T-cell (primary cell): ENCODE measurements around the gene IFIT2. TPM values are rescaled to one million over a fixed set of nuclear protein-coding genes. Genes with fewer than 3 reads are reported as not detected.

Experiments used
- ATAC-seq, 4 experiments: fragments of 200-7000 bp in 3 of 4; fragments of 150-1000 bp in 1 of 4; cut with Tn5 transposase; replicated peaks in 1 of 4; 1 replicate in 3 of 4; 2 replicates in 1 of 4; pipeline ENCODE4 v1.10.0; 2021; ENCODE audit warnings: moderate library complexity in 3 of 4, mild to moderate bottlenecking in 2 of 4, moderate number of reproducible peaks in 1 of 4
- CTCF ChIA-PET, 2 donors: fragments of 300-600 bp; sonication (Branson Sonifier 250); formaldehyde crosslinking; loops; one replicate each; lab custom pipeline; 2022; ENCODE audit warnings: antibody characterized with exemption in 2 of 2; lab: Charles Lee
- POLR2A ChIA-PET, 2 donors: fragments of 300-600 bp; sonication (Branson Sonifier 250); formaldehyde crosslinking; loops; one replicate each; lab custom pipeline; 2022; ENCODE audit warnings: antibody characterized with exemption in 2 of 2; lab: Charles Lee
- DNase-seq, 35 experiments: peaks; one replicate each; pipeline versions ENCODE4 v3.0.0 to v3.0.0-alpha.2; 2013 to 2023
- H3K27ac ChIP-seq: one replicate; pipeline ENCODE4 v1.5.1; 2013; ENCODE audit warnings: low read length
- H3K27me3 ChIP-seq, 2 experiments: replicated peaks in 1 of 2; 1 replicate in 1 of 2; 2 replicates in 1 of 2; pipeline versions ENCODE4 v1.6.1 to v1.7.0; 2013; ENCODE audit warnings: low read length in 1 of 2, mixed read lengths in 1 of 2; ENCODE audit not compliant: control insufficient read depth in 2 of 2, insufficient read depth in 2 of 2; ENCODE audit errors: extremely low read depth in 1 of 2
- H3K36me3 ChIP-seq, 2 donors: 1 replicate in 1 of 2; 2 replicates in 1 of 2; pipeline versions ENCODE4 v1.6.1 to v1.7.0; 2013; ENCODE audit warnings: low read length in 1 of 2; ENCODE audit not compliant: control insufficient read depth in 2 of 2, insufficient read depth in 1 of 2; ENCODE audit errors: extremely low read depth in 1 of 2
- H3K4me1 ChIP-seq, 2 experiments: 1 replicate in 1 of 2; 2 replicates in 1 of 2; pipeline versions ENCODE4 v1.6.1 to v1.7.0; 2013; ENCODE audit warnings: low read length in 2 of 2, mixed read lengths in 1 of 2; ENCODE audit not compliant: insufficient read depth in 2 of 2, control insufficient read depth in 1 of 2; ENCODE audit errors: extremely low read depth in 1 of 2
- H3K4me3 ChIP-seq, 2 donors: 1 replicate in 1 of 2; 2 replicates in 1 of 2; pipeline versions ENCODE4 v1.5.1 to v1.7.0; 2013; ENCODE audit warnings: mild to moderate bottlenecking in 2 of 2, low read length in 1 of 2, moderate library complexity in 1 of 2; ENCODE audit not compliant: control insufficient read depth in 1 of 2; ENCODE audit errors: extremely low read depth in 1 of 2
- H3K9me3 ChIP-seq: 2 replicates; pipeline ENCODE4 v1.7.0; 2013
- H3K27ac Mint-ChIP-seq, 2 donors: one replicate each; pipeline ENCODE4 v1.8.0; 2020 to 2021; ENCODE audit warnings: mild to moderate bottlenecking in 2 of 2, mixed read lengths in 2 of 2
- H3K27me3 Mint-ChIP-seq, 2 donors: one replicate each; pipeline ENCODE4 v1.8.0; 2021 to 2022; ENCODE audit warnings: mixed read lengths in 2 of 2
- H3K36me3 Mint-ChIP-seq: one replicate; pipeline ENCODE4 v1.8.0; 2021; ENCODE audit warnings: mixed read lengths
- H3K4me1 Mint-ChIP-seq, 3 donors: one replicate each; pipeline ENCODE4 v1.8.0; 2020 to 2022; ENCODE audit warnings: mixed read lengths in 3 of 3, mild to moderate bottlenecking in 1 of 3
- H3K4me3 Mint-ChIP-seq, 3 donors: one replicate each; pipeline ENCODE4 v1.8.0; 2020 to 2022; ENCODE audit warnings: mild to moderate bottlenecking in 3 of 3, mixed read lengths in 3 of 3, moderate library complexity in 3 of 3
- H3K9me3 Mint-ChIP-seq, 3 donors: one replicate each; pipeline ENCODE4 v1.8.0; 2020 to 2022; ENCODE audit warnings: mixed read lengths in 3 of 3
- WGBS: methylation state at CpG from one replicate; pipeline ENCODE4 v1.1.5; 2013; ENCODE audit warnings: missing lambda C conversion rate; ENCODE audit not compliant: insufficient coverage; 5-methylcytosine and 5-hydroxymethylcytosine counted together
- total RNA-seq, 35 experiments: library from RNA in 6 of 35; stranded (reverse) in 6 of 35; fragments of 120-200 nt in 1 of 35; gene quantifications; one replicate each; pipeline versions ENCODE4 v1.2.1 to v1.2.4 and lab custom pipeline; 2013 to 2026

Gene IFIT2
- total RNA-seq, 5 donors from 2014 or later (not counting 1 experiment from before 2014, with no cell fraction given) = 6.4 to 13.9 (median 6.8) TPM

DNA sequence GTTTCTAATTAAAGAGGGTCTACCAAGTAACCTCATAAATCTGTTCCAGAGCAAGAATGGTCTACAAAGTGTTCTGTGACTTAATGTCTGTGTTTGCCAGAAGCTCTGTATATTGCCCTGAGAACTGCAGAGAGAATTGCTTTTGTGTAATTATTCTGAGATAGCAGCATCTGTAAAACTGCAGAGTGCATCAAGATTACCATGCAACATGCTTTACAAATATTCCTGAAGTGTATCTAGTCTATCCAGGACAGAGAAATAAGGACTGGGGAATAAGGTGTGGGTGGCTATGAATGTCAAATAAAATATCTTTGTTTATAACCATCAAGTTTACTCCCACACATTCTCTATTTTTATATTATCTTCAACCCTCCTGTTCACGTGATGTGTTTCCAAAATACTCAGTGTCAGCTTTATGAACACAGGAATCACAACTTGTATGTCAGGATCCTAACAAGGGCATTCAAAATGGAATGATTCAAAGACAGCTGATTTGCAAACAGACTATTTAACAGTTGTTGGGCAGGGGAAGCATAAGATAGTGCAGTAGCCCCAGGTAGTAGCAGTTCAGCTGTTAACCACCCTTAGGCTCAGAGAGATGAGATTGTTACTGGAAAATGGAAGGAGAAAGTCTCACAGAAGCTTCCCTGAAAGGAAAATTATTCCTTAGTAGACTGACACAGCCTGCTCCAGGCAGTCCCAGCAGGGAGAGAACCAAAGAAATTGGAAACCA lies 35.0 kb upstream of the IFIT2 start:
- ATAC-seq = no peak
- CTCF ChIA-PET = no interaction called here
- H3K4me3 ChIP-seq = no peak overlapping the region
- POLR2A ChIA-PET = no interaction called here
- H3K27ac Mint-ChIP-seq = no peak overlapping the region
- no peaks in the 10 kb centered on the region for H3K9me3 Mint-ChIP-seq
- no peaks in the 10 kb centered on the region for H3K4me1 Mint-ChIP-seq
- H3K27me3 ChIP-seq = peaks cover 0 to 4% of the 10 kb centered on the region in 2 experiments
- no peaks in the 10 kb centered on the region for H3K27me3 Mint-ChIP-seq
- no peaks in the 10 kb centered on the region for H3K9me3 ChIP-seq
- H3K4me1 ChIP-seq = no peaks in the 10 kb centered on the region
- H3K36me3 Mint-ChIP-seq = no peaks in the 10 kb centered on the region
- no peak overlapping the region for H3K27ac ChIP-seq
- 40% methylated on average over 1 of the region's 1 CpG for WGBS
- H3K4me3 Mint-ChIP-seq = no peak overlapping the region
- no peak for DNase-seq
- no peaks in the 10 kb centered on the region for H3K36me3 ChIP-seq

DNA sequence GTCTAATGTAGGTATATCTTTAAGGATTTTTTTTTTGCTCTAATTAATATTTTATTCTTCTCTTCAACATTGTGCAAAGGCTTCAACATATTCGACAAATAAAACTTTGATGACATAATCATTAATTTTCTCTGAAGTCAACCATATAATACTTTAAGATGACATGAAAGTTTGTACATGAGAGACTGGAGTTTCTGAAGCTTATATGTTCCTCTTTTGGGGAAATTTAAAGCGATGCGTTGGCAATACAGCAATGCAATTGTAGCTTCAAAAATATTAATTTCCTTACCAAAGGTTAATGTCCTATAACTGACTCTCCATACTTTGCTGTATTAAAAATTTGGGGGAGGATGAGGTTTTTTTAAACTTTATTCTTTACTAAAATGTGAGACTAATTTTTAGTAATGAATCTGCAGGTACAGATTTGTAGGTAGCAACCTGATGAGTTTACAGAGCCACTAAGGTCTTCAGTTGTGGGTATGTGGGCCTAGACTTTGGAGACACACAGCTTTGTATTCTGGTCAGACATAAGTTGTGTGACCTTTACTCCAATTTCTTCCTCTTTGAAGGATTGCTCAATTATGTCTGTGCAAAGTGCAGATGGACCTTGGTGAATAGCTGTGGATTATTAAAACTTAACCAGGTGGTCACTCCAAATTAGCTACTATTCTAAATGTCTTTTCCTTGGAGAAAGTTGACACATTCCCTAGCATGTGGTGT lies 32.3 kb upstream of the IFIT2 start:
- Histone ChIP-seq H3K4me3 (no peak overlapping the region), H3K4me1 (no peaks in the 10 kb centered on the region), H3K27ac (no peak overlapping the region), H3K27me3 (peaks cover 0 to 3% of the 10 kb centered on the region in 2 experiments), H3K9me3 (no peaks in the 10 kb centered on the region), H3K36me3 (no peaks in the 10 kb centered on the region)
- Mint-ChIP-seq H3K4me1 (no peaks in the 10 kb centered on the region), H3K27me3 (peaks cover 0 to 3% of the 10 kb centered on the region in 2 donors), H3K4me3 (no peak overlapping the region), H3K27ac (no peak overlapping the region), H3K36me3 (no peaks in the 10 kb centered on the region), H3K9me3 (no peaks in the 10 kb centered on the region)
- WGBS = no CpG with 5 or more reads among the region's 3 CpGs
- ChIA-PET CTCF (interaction anchor here (0.5 to 0.9 kb wide), 2 partner anchors 8 to 20 kb away, joined by 3 read pairs; no protein-coding TSS in a partner anchor), POLR2A (no interaction called here)
- no peak for ATAC-seq
- DNase-seq = no peak

GRCh38 chr10:89270153-89270483 lies 31.7 kb upstream of the IFIT2 start:
- Mint-ChIP-seq H3K4me1 (no peaks in the 10 kb centered on the region), H3K4me3 (no peak overlapping the region), H3K27me3 (peaks cover 0 to 3% of the 10 kb centered on the region in 2 donors), H3K36me3 (no peaks in the 10 kb centered on the region), H3K27ac (no peak overlapping the region), H3K9me3 (no peaks in the 10 kb centered on the region)
- Histone ChIP-seq H3K27ac (no peak overlapping the region), H3K4me3 (no peak overlapping the region), H3K36me3 (no peaks in the 10 kb centered on the region), H3K27me3 (no peaks in the 10 kb centered on the region), H3K9me3 (no peaks in the 10 kb centered on the region), H3K4me1 (no peaks in the 10 kb centered on the region)
- DNase-seq (no peak), ATAC-seq (no peak)
- POLR2A ChIA-PET = no interaction called here
- CTCF ChIA-PET = interaction anchor here in 1 of 2 donors (0.9 kb wide), 1 partner anchor 9 kb away, joined by 3 read pairs; no protein-coding TSS in a partner anchor

DNA sequence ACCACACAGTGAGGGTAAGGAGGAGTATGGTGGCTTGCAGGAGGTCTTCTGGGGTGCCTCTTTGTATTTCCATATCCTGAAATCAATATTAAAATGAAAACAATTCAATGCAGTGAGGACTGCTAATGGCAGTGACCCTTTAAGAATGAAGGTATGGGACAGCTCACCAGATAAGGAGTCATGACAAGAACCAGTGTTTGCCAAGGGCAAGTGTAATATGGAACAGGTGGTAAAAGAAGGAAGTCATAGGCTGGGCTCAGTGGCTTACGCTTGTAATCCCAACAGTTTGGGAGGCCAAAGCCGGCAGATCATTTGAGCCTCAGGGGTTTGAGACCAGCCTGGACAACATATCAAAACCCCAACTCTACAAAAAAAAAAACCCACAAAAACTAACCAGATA lies 30.3 kb upstream of the IFIT2 start:
- WGBS = no CpG with 5 or more reads among the region's 2 CpGs
- Mint-ChIP-seq H3K27ac (no peak overlapping the region), H3K9me3 (no peaks in the 10 kb centered on the region), H3K4me3 (no peak overlapping the region), H3K27me3 (peaks cover 2 to 7% of the 10 kb centered on the region in 2 donors), H3K4me1 (no peaks in the 10 kb centered on the region), H3K36me3 (no peaks in the 10 kb centered on the region)
- ChIA-PET CTCF (no interaction called here), POLR2A (no interaction called here)
- Histone ChIP-seq H3K4me1 (no peaks in the 10 kb centered on the region), H3K27ac (no peak overlapping the region), H3K27me3 (no peaks in the 10 kb centered on the region), H3K4me3 (no peak overlapping the region), H3K36me3 (no peaks in the 10 kb centered on the region), H3K9me3 (no peaks in the 10 kb centered on the region)
- DNase-seq (no peak), ATAC-seq (no peak)

GRCh38 chr10:89273680-89274079 lies 28.2 kb upstream of the IFIT2 start:
- Mint-ChIP-seq H3K9me3 (no peaks in the 10 kb centered on the region), H3K4me3 (no peak overlapping the region), H3K4me1 (no peaks in the 10 kb centered on the region), H3K36me3 (no peaks in the 10 kb centered on the region), H3K27me3 (peaks cover 2 to 7% of the 10 kb centered on the region in 2 donors), H3K27ac (no peak overlapping the region)
- ChIA-PET POLR2A (no interaction called here), CTCF (interaction anchor here in 1 of 2 donors (0.7 to 0.8 kb wide), 2 partner anchors 16 to 30 kb away, joined by 3 to 4 read pairs; no protein-coding TSS in a partner anchor)
- no peaks in the 10 kb centered on the region for H3K27me3 ChIP-seq
- no peak overlapping the region for H3K27ac ChIP-seq
- ATAC-seq (no peak), DNase-seq (no peak)
- 75% methylated on average over 1 of the region's 2 CpGs for WGBS
- no peaks in the 10 kb centered on the region for H3K9me3 ChIP-seq
- H3K4me3 ChIP-seq = no peak overlapping the region
- H3K4me1 ChIP-seq = no peaks in the 10 kb centered on the region
- H3K36me3 ChIP-seq = no peaks in the 10 kb centered on the region

- no peaks in the 10 kb centered on the region for H3K36me3 ChIP-seq
- CTCF ChIA-PET = interaction anchor here (0.6 to 1.3 kb wide), 2 partner anchors 247 to 322 kb away, joined by 3 read pairs; no protein-coding TSS in a partner anchor
- H3K4me3 Mint-ChIP-seq = no peak overlapping the region
- no peaks in the 10 kb centered on the region for H3K4me1 Mint-ChIP-seq
- no peaks in the 10 kb centered on the region for H3K36me3 Mint-ChIP-seq
- POLR2A ChIA-PET = no interaction called here
- WGBS = 67% methylated on average over 2 of the region's 3 CpGs
- no peaks in the 10 kb centered on the region for H3K27me3 ChIP-seq
- ATAC-seq = no peak
- no peaks in the 10 kb centered on the region for H3K9me3 Mint-ChIP-seq
- no peak overlapping the region for H3K27ac Mint-ChIP-seq
- H3K27ac ChIP-seq = no peak overlapping the region
- no peaks in the 10 kb centered on the region for H3K4me1 ChIP-seq
- H3K9me3 ChIP-seq = no peaks in the 10 kb centered on the region
- DNase-seq = no peak
- H3K4me3 ChIP-seq = no peak overlapping the region
- peaks cover 2 to 7% of the 10 kb centered on the region in 2 donors for H3K27me3 Mint-ChIP-seq
Measured at GRCh38 chr10:89274928-89275327, 26.9 kb upstream of the IFIT2 start.
